GM23248 (cell line): ENCODE results near the gene EFCAB5. TPM values are rescaled to one million over a fixed set of nuclear protein-coding genes. Genes with fewer than 3 reads are reported as not detected.
A peak's percentile ranks its signal among the peaks of the same experiment; 100 is the strongest.
"Not testable (repeated sequence)": the region's sequence is repeated elsewhere in the genome, so short reads cannot be mapped to it uniquely, and the experiment has no call there.

Experiments used
- DNase-seq: peaks from one replicate; pipeline ENCODE4 v3.0.0-alpha.2; 2015
- H2AFZ ChIP-seq: fragments of 200-600 bp; sonication (generic); 2 replicates; pipeline ENCODE4 v1.6.1; 2016; ENCODE audit warnings: antibody characterized with exemption
- H3F3A ChIP-seq: fragments of 200-600 bp; sonication (generic); 2 replicates; pipeline ENCODE4 v1.6.1; 2016; ENCODE audit warnings: mild to moderate bottlenecking, antibody characterized with exemption, mixed run types; ENCODE audit not compliant: insufficient read depth
- H3K27ac ChIP-seq: fragments of 200-600 bp; sonication (generic); 2 replicates; pipeline ENCODE4 v1.5.1; 2016; ENCODE audit warnings: mild to moderate bottlenecking
- H3K27me3 ChIP-seq: fragments of 200-600 bp; sonication (generic); replicated peaks from 2 replicates; pipeline ENCODE4 v1.6.1; 2016; ENCODE audit warnings: mild to moderate bottlenecking; ENCODE audit not compliant: insufficient read depth
- H3K36me3 ChIP-seq: fragments of 200-600 bp; sonication (generic); 2 replicates; pipeline ENCODE4 v1.6.1; 2016; ENCODE audit warnings: low read depth, mild to moderate bottlenecking
- H3K4me1 ChIP-seq: fragments of 200-600 bp; sonication (generic); 2 replicates; pipeline ENCODE4 v1.6.1; 2016; ENCODE audit warnings: mild to moderate bottlenecking; ENCODE audit not compliant: insufficient read depth
- H3K4me2 ChIP-seq: fragments of 200-600 bp; sonication (generic); one replicate; pipeline ENCODE4 v1.6.1; 2016; ENCODE audit warnings: mild to moderate bottlenecking; ENCODE audit not compliant: unreplicated experiment
- H3K4me3 ChIP-seq: fragments of 200-600 bp; sonication (generic); 2 replicates; pipeline ENCODE4 v1.5.1; 2016; ENCODE audit warnings: mild to moderate bottlenecking
- H3K79me2 ChIP-seq: fragments of 200-600 bp; sonication (generic); 2 replicates; pipeline ENCODE4 v1.6.1; 2016; ENCODE audit warnings: mild to moderate bottlenecking; ENCODE audit not compliant: insufficient read depth
- H3K9ac ChIP-seq: fragments of 200-600 bp; sonication (generic); 2 replicates; pipeline ENCODE4 v1.6.1; 2016; ENCODE audit warnings: mild to moderate bottlenecking
- H3K9me2 ChIP-seq: fragments of 200-600 bp; sonication (generic); 2 replicates; pipeline ENCODE4 v1.6.1; 2016; ENCODE audit warnings: mixed run types, mild to moderate bottlenecking, moderate library complexity; ENCODE audit not compliant: insufficient read depth
- H3K9me3 ChIP-seq: fragments of 200-600 bp; sonication (generic); one replicate; pipeline ENCODE4 v1.6.1; 2017; ENCODE audit warnings: low read depth
- H4K20me1 ChIP-seq: fragments of 200-600 bp; sonication (generic); 2 replicates; pipeline ENCODE4 v1.6.0; 2016; ENCODE audit not compliant: insufficient read depth
- EZH2 ChIP-seq: fragments of 200-600 bp; sonication (generic); IDR thresholded peaks from 2 replicates; pipeline ENCODE4 v1.6.1; 2018; ENCODE audit warnings: antibody characterized with exemption, mild to moderate bottlenecking; ENCODE audit not compliant: insufficient read depth, poor library complexity, severe bottlenecking
- EZH2phosphoT487 ChIP-seq: fragments of 200-600 bp; sonication (generic); IDR thresholded peaks from 2 replicates; pipeline ENCODE4 v1.6.1; 2018; ENCODE audit warnings: antibody characterized with exemption, moderate library complexity, mild to moderate bottlenecking, low read depth; ENCODE audit not compliant: insufficient read depth
- whole genome bisulfite sequencing, 2 experiments: methylation state at CpG; one replicate each; pipeline ENCODE4 v1.1.6; 2015 to 2017; ENCODE audit warnings: low lambda C conversion rate in 2 of 2, low coverage in 1 of 2; ENCODE audit errors: missing lambda C conversion rate in 2 of 2; 5-methylcytosine and 5-hydroxymethylcytosine counted together
- in situ Hi-C: fragments of 300-500 bp; cut with MboI; formaldehyde crosslinking; loops from 2 replicates; pipeline ENCODE4 v1.15.0; 2020
- polyA plus RNA-seq: library from polyadenylated mRNA; unstranded; fragments of >200 nt; fragmentation: Nextera tagmentation; extraction: Ambion mirVana; gene quantifications from 2 replicates; pipeline ENCODE4 v1.2.1, GENCODE V29; 2016
- total RNA-seq: library from RNA; depleted of rRNA; stranded (reverse); fragments of >200 nt; shearing (Covaris generic); gene quantifications from 2 replicates; pipeline ENCODE4 v1.2.3, GENCODE V29; 2014

Gene EFCAB5
- total and polyA plus RNA-seq, 2 experiments from 2014 or later: 0.41 TPM; not detected in 1

DNA sequence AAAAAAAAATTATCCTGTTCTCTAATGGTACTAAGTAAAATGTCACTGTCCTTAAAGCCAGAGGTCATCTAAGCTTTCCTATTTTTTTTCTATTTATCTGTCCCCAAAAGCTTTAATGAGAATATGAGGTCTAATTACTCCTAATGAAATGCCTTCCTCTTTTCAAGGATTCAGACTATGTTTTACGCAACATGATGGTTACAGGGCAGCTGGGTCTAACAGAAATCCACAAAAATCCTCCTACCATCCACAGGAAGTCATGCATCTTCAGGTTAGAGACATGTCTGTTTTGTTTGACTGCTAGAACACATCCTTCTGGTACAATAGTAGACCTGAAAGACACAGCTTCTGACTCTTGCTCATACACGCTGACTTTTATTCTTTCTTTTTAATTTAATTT is 145.5 kb downstream of the EFCAB5 start:
- H3K27me3 ChIP-seq: no peaks in the 10 kb centered on the region
- no peak for DNase-seq
- peaks cover 13% of the 10 kb centered on the region for H3K4me1 ChIP-seq
- 85 to 87% methylated on average over 2 of the region's 2 CpGs for WGBS, 2 experiments
- no peaks in the 10 kb centered on the region for H3K9me3 ChIP-seq
- TF ChIP-seq EZH2: no peak
- no peak for TF ChIP-seq EZH2phosphoT487
- no peak overlapping the region for H3K4me2 ChIP-seq
- H3K9ac ChIP-seq: no peak overlapping the region
- H3K36me3 ChIP-seq: no peaks in the 10 kb centered on the region
- H3K27ac ChIP-seq: no peak overlapping the region
- H4K20me1 ChIP-seq: no peaks in the 10 kb centered on the region
- H3K79me2 ChIP-seq: no peaks in the 10 kb centered on the region
- peaks cover 14% of the 10 kb centered on the region for H3F3A ChIP-seq
- no peak overlapping the region for H3K4me3 ChIP-seq
- in situ Hi-C loops: loop anchor here (10.0 kb wide), 1 partner anchor 52 kb away; no protein-coding TSS in a partner anchor
- no peaks in the 10 kb centered on the region for H3K9me2 ChIP-seq
- H2AFZ ChIP-seq: no peak overlapping the region

DNA sequence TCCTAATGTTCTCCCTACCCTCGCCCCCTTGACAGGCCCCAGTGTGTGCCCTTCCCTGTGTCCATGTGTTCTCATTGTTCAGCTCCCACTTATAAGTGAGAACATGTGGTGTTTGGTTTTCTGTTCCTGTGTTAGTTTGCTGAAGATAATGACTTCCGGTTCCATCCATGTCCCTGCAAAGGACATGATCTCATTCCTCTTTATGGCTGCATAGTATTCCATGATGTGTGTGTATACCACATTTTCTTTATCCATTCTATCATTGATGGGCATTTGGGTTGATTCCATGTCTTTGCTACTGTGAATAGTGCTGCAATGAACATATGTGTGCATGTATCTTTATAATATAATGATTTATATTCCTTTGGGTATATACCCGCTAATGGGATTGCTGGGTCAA is 146.0 kb downstream of the EFCAB5 start:
- H3K27ac ChIP-seq, H3K9ac ChIP-seq, H3K9me3 ChIP-seq, H3K4me2 ChIP-seq, H3K79me2 ChIP-seq, H3K36me3 ChIP-seq, H3K27me3 ChIP-seq, H3K4me3 ChIP-seq, DNase-seq, H4K20me1 ChIP-seq, H3K9me2 ChIP-seq, H2AFZ ChIP-seq: not testable (repeated sequence)
- WGBS, 2 experiments: 74 to 83% methylated on average over 3 of the region's 3 CpGs
- H3K4me1 ChIP-seq: peaks cover 15% of the 10 kb centered on the region
- H3F3A ChIP-seq: peaks cover 14% of the 10 kb centered on the region
- in situ Hi-C loops: loop anchor here (10.0 kb wide), 1 partner anchor 53 kb away; no protein-coding TSS in a partner anchor

DNA sequence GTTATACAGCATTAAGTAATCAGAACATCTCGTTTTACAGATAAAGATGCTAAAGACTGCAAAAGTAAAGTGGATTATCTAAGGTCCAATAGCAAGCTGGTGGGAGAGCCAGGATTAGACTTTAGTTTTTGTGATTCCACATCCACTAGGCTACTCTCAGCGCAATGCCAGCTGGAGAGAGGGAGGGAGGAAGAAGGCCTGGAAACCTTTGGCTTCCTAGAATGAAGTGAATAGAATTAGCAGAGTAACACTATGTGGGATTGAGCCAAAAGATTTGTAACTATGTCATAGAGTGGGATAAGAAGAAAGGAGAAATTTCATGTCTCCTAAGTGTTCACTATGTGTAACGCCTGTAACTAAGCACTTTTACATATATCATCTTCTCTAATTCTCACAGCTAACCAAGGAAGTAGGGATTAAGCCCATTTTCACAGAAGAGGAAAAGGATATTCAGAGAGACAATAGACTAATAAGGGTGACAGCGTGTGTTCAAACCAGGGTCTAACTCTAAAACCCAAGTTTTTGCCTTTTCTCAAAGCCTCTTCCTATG is 149.8 kb downstream of the EFCAB5 start:
- Histone ChIP-seq H3K9me3 (no peaks in the 10 kb centered on the region), H3K9me2 (no peaks in the 10 kb centered on the region), H3F3A (peaks cover 21% of the 10 kb centered on the region), H3K9ac (0 out of 2 replicates have a peak overlapping the region, but pooled peaks have one; percentile 4), H3K4me3 (peak overlapping the region; percentile 34), H3K36me3 (no peaks in the 10 kb centered on the region), H4K20me1 (no peaks in the 10 kb centered on the region), H3K79me2 (no peaks in the 10 kb centered on the region), H3K27me3 (no peaks in the 10 kb centered on the region), H2AFZ (peak overlapping the region; percentile 22; the same call in 1 of the 2 replicates), H3K27ac (peak overlapping the region; percentile 46), H3K4me1 (peaks cover 31% of the 10 kb centered on the region), H3K4me2 (peak overlapping the region; percentile 56)
- DNase-seq: peak; percentile 29
- TF ChIP-seq EZH2 (no peak), EZH2phosphoT487 (no peak)
- WGBS, 2 experiments: 77 to 87% methylated on average over 4 of the region's 4 CpGs
- in situ Hi-C loops: loop anchor here (10.0 kb wide), 1 partner anchor 286 kb away; no protein-coding TSS in a partner anchor

DNA sequence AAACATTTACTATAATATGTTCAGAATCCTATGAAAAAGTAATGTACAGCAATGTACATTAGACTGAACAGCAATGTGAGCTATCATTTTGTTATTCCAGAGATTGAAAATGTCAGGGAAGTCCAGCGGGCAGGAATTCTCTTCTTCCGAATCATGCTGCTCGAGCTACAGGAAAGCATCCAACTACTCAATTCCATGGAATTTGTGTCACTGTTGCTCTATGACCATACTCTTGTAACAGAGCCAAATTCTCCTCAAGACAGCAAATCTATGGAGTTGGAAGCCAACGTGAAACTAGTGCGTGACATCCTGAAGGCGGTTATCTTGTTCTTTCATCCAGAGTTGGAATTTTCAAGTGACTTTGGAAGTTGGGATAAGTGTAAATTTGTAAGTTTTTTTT is 150.3 kb downstream of the EFCAB5 start:
- Histone ChIP-seq H3K27ac (peak overlapping the region; percentile 46), H3K4me2 (peak overlapping the region; percentile 56), H3K79me2 (no peaks in the 10 kb centered on the region), H3K4me3 (peak overlapping the region; percentile 34), H3F3A (peaks cover 21% of the 10 kb centered on the region), H3K36me3 (no peaks in the 10 kb centered on the region), H3K9me2 (no peaks in the 10 kb centered on the region), H3K9ac (0 out of 2 replicates have a peak overlapping the region, but pooled peaks have one; percentile 4), H3K9me3 (no peaks in the 10 kb centered on the region), H3K27me3 (no peaks in the 10 kb centered on the region), H4K20me1 (no peaks in the 10 kb centered on the region), H3K4me1 (peaks cover 31% of the 10 kb centered on the region), H2AFZ (peak overlapping the region; percentile 22; the same call in 1 of the 2 replicates)
- DNase-seq: peak; percentile 92
- TF ChIP-seq EZH2phosphoT487 (no peak), EZH2 (no peak)
- in situ Hi-C loops: loop anchor here (10.0 kb wide), 1 partner anchor 287 kb away; no protein-coding TSS in a partner anchor
- WGBS, 2 experiments: 27 to 32% methylated on average over 6 of the region's 6 CpGs
